NB4 (cell line): ENCODE results near the gene TRAF5.
"Not testable (repeated sequence)": the region's sequence is repeated elsewhere in the genome, so short reads cannot be mapped to it uniquely, and the experiment has no call there.

ENCODE experiments used
- DNase-seq: peaks from one replicate; pipeline ENCODE4 v3.0.0; 2010; ENCODE audit warnings: low read depth
- H3K4me3 ChIP-seq: one replicate; pipeline ENCODE4 v1.5.1; 2011; ENCODE audit warnings: mild to moderate bottlenecking, low read depth, low read length, moderate library complexity
- MYC ChIP-seq: IDR thresholded peaks from 2 replicates; pipeline ENCODE4 v1.6.1; 2011; ENCODE audit warnings: low read depth, low read length
- POLR2A ChIP-seq: IDR thresholded peaks from 2 replicates; pipeline ENCODE4 v1.6.1; 2011; ENCODE audit warnings: mild to moderate bottlenecking; ENCODE audit not compliant: insufficient read length; ENCODE audit errors: extremely low read depth
- TF ChIP-seq, protein P1 (sequence below): IDR thresholded peaks from one replicate; pipeline ENCODE4 v1.5.1; 2012; ENCODE audit warnings: low read depth, low read length
- TF ChIP-seq, protein P2 (sequence below): IDR thresholded peaks from 2 replicates; pipeline ENCODE4 v1.6.1; 2011; ENCODE audit warnings: low read depth, low read length

Gene TRAF5

DNA sequence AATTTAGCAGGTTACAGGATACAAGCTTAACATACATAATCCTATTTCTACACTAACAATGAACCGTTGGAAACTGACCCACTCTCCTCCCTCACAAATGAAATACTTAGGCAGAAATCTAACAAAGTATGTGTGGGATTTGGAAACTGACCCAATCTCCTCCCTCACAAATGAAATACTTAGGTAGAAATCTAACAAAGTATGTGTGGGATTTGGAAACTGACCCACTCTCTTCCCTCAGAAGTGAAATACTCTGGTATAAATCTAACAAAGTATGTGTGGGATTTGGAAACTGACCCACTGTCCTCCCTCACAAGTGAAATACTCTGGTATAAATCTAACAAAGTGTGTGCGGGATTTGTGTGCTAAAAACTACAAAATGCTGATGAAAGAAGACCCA, 60.3 kb downstream of the TRAF5 start:
- TF ChIP-seq, protein P1, sequence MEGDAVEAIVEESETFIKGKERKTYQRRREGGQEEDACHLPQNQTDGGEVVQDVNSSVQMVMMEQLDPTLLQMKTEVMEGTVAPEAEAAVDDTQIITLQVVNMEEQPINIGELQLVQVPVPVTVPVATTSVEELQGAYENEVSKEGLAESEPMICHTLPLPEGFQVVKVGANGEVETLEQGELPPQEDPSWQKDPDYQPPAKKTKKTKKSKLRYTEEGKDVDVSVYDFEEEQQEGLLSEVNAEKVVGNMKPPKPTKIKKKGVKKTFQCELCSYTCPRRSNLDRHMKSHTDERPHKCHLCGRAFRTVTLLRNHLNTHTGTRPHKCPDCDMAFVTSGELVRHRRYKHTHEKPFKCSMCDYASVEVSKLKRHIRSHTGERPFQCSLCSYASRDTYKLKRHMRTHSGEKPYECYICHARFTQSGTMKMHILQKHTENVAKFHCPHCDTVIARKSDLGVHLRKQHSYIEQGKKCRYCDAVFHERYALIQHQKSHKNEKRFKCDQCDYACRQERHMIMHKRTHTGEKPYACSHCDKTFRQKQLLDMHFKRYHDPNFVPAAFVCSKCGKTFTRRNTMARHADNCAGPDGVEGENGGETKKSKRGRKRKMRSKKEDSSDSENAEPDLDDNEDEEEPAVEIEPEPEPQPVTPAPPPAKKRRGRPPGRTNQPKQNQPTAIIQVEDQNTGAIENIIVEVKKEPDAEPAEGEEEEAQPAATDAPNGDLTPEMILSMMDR, result no peak
- TF ChIP-seq MYC (no peak), POLR2A (no peak)
- TF ChIP-seq, protein P2, sequence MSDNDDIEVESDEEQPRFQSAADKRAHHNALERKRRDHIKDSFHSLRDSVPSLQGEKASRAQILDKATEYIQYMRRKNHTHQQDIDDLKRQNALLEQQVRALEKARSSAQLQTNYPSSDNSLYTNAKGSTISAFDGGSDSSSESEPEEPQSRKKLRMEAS, result no peak
- H3K4me3 ChIP-seq, result no peak overlapping the region
- no peak for DNase-seq

DNA sequence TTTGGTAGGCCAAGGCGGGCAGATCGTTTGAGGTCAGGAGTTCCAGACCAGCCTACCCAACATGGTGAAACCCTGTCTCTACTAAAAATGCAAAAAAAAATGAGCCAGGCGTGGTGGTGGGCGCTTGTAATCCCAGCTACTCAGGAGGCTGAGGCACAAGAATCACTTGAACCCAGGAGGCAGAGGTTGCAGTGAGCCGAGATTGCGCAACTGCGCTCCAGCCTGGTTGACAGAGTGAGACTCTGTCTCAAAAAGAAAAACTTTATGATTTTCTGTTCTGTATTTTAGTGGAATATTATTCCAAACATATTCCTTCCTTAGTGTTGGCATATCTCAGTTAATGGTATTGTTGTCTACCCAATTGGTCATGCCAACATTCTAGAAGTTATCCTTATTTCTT, 64.2 kb downstream of the TRAF5 start:
- DNase-seq, H3K4me3 ChIP-seq: not testable (repeated sequence)

DNA sequence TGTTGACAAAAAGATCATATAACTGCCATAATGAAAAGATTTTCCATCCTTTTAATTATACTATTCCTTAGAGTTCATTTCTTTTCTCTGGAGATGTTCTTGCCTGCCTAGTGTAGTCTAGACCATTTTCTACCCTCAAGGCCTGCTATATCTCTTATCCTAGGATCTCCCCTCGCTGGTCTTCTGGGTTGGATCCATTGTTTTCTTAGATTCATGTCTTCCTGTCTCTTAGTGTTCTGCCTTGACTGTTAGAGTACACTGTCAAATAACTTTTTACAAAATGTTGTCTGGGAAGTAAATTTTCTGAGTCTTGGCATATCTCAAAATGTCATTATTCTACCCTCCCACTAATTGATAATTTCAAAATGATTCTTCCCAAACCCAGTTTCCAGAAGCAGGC, 66.6 kb downstream of the TRAF5 start:
- no peak for DNase-seq
- no peak overlapping the region for H3K4me3 ChIP-seq
- TF ChIP-seq POLR2A (no peak), MYC (no peak)
- TF ChIP-seq, protein P1, result no peak
- TF ChIP-seq, protein P2, result no peak

DNA sequence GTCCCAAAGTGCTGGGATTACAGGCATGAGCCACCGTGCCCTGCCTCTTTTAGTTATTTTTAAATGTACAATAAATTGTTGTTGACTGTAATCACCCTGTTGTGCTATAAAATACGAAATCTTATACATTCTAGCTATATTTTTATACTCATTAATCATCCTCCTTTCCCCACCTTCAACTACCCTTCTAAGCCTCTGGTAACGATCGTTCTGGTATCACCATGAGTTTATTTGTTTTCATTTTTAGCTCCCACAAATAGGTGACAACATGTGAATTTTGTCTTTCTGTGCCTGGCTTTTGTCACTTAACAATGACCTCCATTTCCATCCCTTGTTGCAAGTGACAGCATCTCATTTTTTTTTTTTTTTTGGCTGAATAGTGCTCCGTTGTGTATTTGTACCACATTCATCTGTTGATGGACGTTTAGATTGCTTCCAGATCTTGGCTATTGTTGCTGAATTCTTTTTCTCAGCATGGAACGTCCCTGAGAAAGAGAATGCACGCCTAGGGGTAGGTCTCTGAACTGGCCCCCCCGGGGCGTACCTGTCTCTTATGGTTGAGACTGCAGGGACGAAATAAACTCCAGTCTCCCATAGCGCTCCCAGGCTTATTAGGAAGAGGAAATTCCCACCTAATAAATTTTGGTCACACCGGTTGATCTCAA, 71.8 kb downstream of the TRAF5 start:
- not testable (repeated sequence) for H3K4me3 ChIP-seq, DNase-seq

DNA sequence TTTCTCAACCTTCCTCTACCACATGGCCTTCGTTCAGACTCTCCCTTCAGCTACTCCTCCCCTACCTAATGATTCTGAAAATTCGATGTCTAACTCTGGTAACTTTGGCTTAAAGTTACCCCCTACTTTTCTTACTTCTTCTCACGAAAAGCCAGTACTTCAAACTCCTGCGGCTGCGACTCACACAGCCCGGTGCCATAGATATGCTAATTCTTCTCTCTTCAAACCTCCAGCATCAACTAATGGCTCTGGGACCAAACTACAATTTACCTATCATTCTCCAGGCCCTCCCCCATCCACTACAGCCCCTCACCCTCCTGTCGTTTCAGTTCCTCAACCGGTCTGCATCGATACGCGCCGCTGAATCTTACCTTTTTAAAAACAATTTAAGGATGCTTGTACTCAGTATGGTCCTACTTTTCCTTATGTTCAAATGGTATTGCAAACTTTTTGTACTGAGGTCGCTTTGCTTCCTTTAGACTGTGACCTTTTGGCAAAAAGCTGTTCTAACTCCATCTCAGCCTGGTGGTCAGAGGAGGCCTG, 73.3 kb downstream of the TRAF5 start:
- DNase-seq, H3K4me3 ChIP-seq: not testable (repeated sequence)

DNA sequence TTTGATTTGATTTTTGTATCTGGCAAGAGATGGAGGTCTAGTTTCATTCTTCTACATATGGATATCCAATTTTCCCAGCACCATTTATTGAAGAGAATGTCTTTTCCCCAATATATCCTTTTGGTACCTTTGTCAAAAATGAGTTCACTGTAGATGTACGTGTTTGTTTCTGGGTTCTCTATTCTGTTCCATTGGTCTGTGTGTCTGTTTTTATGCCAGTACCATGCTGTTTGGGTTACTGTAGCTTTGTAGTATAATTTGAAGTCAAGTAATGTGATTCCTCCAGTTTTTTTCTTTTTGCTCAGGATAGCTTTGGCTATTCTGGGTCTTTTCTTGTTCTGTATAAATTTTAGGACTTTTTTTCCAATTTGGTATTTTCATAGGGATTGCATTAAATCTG, 75.1 kb downstream of the TRAF5 start:
- not testable (repeated sequence) for H3K4me3 ChIP-seq, DNase-seq

DNA sequence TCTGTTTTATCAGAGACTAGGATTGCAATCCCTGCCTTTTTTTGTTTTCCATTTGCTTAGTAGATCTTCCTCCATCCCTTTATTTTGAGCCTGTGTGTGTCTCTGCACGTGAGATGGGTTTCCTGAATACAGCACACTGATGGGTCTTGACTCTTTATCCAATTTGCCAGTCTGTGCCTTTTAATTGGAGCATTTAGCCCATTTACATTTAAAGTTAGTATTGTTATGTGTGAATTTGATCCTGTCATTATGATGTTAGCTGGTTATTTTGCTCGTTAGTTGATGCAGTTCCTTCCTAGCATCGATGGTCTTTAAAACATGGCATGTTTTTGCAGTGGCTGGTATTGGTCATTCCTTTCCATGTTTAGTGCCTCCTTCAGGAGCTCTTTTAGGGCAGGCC, 79.5 kb downstream of the TRAF5 start:
- DNase-seq, H3K4me3 ChIP-seq: not testable (repeated sequence)

DNA sequence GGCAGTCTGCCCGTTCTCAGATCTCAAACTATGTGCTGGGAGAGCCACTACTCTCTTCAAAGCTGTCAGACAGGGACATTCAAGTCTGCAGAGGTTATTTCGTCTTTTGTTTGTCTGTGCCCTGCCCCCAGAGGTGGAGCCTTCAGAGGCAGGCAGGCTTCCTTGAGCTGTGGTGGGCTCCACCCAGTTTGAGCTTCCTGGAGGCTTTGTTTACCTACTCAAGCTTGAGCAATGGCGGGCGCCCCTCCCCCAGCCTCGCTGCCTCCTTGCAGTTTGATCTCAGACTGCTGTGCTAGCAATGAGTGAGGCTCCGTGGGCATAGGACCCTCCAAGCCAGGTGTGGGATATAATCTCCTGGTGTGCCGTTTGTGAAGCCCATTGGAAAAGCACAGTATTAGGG, 81.1 kb downstream of the TRAF5 start:
- DNase-seq, H3K4me3 ChIP-seq: not testable (repeated sequence)

DNA sequence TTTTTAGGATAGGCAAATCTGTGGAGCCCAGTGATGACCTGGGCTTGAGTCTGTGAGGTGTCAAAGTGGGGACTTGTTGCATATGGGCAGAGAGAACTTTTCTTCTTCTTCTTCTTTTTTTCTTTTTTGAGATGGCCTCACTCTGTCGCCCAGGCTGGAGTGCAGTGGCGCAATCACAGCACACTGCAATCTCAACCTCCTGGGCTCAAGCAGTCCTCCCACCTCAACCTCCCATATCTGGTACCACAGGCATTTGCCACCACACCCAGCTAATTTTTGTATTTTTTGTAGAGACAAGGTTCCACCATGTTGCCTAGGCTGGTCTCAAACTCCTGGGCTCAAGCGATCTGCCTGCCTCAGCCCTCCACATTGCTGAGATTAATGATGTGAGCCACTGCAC, 85.0 kb downstream of the TRAF5 start:
- TF ChIP-seq, protein P1, result no peak
- TF ChIP-seq POLR2A (no peak), MYC (no peak)
- TF ChIP-seq, protein P2, result no peak
- DNase-seq, result peak; percentile 14
- no peak overlapping the region for H3K4me3 ChIP-seq
